CD4-positive, alpha-beta T cell treated with Interleukin-1 beta for 1 hour (primary cell): ENCODE results near the gene NACC2.

ENCODE experiments used
- DNase-seq, 2 donors: peaks; one replicate each; pipeline ENCODE4 v3.0.0-alpha.2; 2020 to 2022

NACC2 gene

GRCh38 chr9:136054798-136055714, 40.0 kb downstream of the NACC2 start:
- no peak for DNase-seq

GRCh38 chr9:136054146-136054545, 40.9 kb downstream of the NACC2 start:
- no peak for DNase-seq

GRCh38 chr9:136053757-136054142, 41.3 kb downstream of the NACC2 start:
- no peak for DNase-seq

- DNase-seq = no peak
Measured at GRCh38 chr9:136052991-136053756, 41.9 kb downstream of the NACC2 start.

- DNase-seq = no peak
Measured at GRCh38 chr9:136052472-136052880, 42.6 kb downstream of the NACC2 start.

GRCh38 chr9:136051837-136052471, 43.1 kb downstream of the NACC2 start:
- no peak for DNase-seq

GRCh38 chr9:136051453-136051836, 43.6 kb downstream of the NACC2 start:
- no peak for DNase-seq

- no peak for DNase-seq
Measured at GRCh38 chr9:136050701-136051452, 44.2 kb downstream of the NACC2 start.

GRCh38 chr9:136050266-136050700, 44.8 kb downstream of the NACC2 start:
- no peak for DNase-seq

- DNase-seq = no peak
Measured at GRCh38 chr9:136049491-136050265, 45.4 kb downstream of the NACC2 start.

GRCh38 chr9:136048560-136049411, 46.3 kb downstream of the NACC2 start:
- peak in 1 of 2 donors; percentile 28 for DNase-seq

- no peak for DNase-seq
Measured at GRCh38 chr9:136047775-136048559, 47.1 kb downstream of the NACC2 start.

GRCh38 chr9:136047076-136047774, 47.9 kb downstream of the NACC2 start:
- DNase-seq = no peak

- no peak for DNase-seq
Measured at GRCh38 chr9:136046554-136046920, 48.6 kb downstream of the NACC2 start.

GRCh38 chr9:136045595-136046553, 49.2 kb downstream of the NACC2 start:
- peak; percentile 11 to 67 for DNase-seq

GRCh38 chr9:136044971-136045594, 50.0 kb downstream of the NACC2 start:
- no peak for DNase-seq

- no peak for DNase-seq
Measured at GRCh38 chr9:136044207-136044970, 50.7 kb downstream of the NACC2 start.
